Neural cell (in vitro differentiated cells): Measurements from ENCODE around the gene SMG9. TPM values are rescaled to one million over a fixed set of nuclear protein-coding genes. Genes with fewer than 3 reads are reported as not detected.

Experiments
- H2AFZ ChIP-seq: fragments of 200-600, 300-800 bp; sonication (generic), shearing (Covaris generic); 2 replicates; pipeline ENCODE4 v1.6.0; 2014; ENCODE audit warnings: low read depth, mild to moderate bottlenecking, antibody characterized with exemption, low read length, moderate library complexity
- H3F3A ChIP-seq: fragments of 200-600 bp; shearing (Covaris generic); 2 replicates; pipeline ENCODE4 v1.6.1; 2016; ENCODE audit warnings: mild to moderate bottlenecking, moderate library complexity, mixed read lengths, antibody characterized with exemption, low read length; ENCODE audit not compliant: insufficient read depth, poor library complexity, severe bottlenecking
- H3K27ac ChIP-seq: fragments of 200-600, 300-800 bp; sonication (generic), shearing (Covaris generic); 2 replicates; pipeline ENCODE4 v1.5.1; 2014; ENCODE audit warnings: mild to moderate bottlenecking, low read length, moderate library complexity
- H3K27me3 ChIP-seq: fragments of 300-800, 200-600 bp; sonication (generic), shearing (Covaris generic); 2 replicates; pipeline ENCODE4 v1.6.0; 2014; ENCODE audit warnings: mild to moderate bottlenecking, low read depth, low read length, moderate library complexity; ENCODE audit not compliant: insufficient read depth
- H3K36me3 ChIP-seq: fragments of 300-800, 200-600 bp; sonication (generic), shearing (Covaris generic); 2 replicates; pipeline ENCODE4 v1.5.1; 2014; ENCODE audit warnings: mild to moderate bottlenecking, antibody characterized with exemption, low read length, moderate library complexity; ENCODE audit not compliant: insufficient read depth
- H3K4me2 ChIP-seq: fragments of 300-800, 200-600 bp; sonication (generic), shearing (Covaris generic); 2 replicates; pipeline ENCODE4 v1.6.0; 2014; ENCODE audit warnings: mild to moderate bottlenecking, low read length
- H3K4me3 ChIP-seq: fragments of 300-800, 200-600 bp; sonication (generic), shearing (Covaris generic); 2 replicates; pipeline ENCODE4 v1.5.1; 2014; ENCODE audit warnings: mild to moderate bottlenecking, low read length, moderate library complexity
- H3K79me2 ChIP-seq: fragments of 200-600 bp; shearing (Covaris generic); replicated peaks from 2 replicates; pipeline ENCODE4 v1.6.0; 2014; ENCODE audit warnings: mild to moderate bottlenecking, low read length, moderate library complexity; ENCODE audit not compliant: insufficient read depth
- H3K9ac ChIP-seq: fragments of 300-800, 200-600 bp; sonication (generic), shearing (Covaris generic); 2 replicates; pipeline ENCODE4 v1.6.1; 2016; ENCODE audit warnings: mild to moderate bottlenecking, low read length, mixed read lengths
- H3K9me2 ChIP-seq: fragments of 200-600 bp; shearing (Covaris generic); 2 replicates; pipeline ENCODE4 v1.6.1; 2016; ENCODE audit warnings: mild to moderate bottlenecking, low read length, mixed read lengths; ENCODE audit not compliant: insufficient read depth
- H3K9me3 ChIP-seq: fragments of 200-600, 300-800 bp; sonication (generic), shearing (Covaris generic); 2 replicates; pipeline ENCODE4 v1.6.1; 2016; ENCODE audit warnings: mild to moderate bottlenecking, mixed run types, low read length, moderate library complexity, mixed read lengths
- H4K20me1 ChIP-seq: fragments of 200-600 bp; shearing (Covaris generic); 2 replicates; pipeline ENCODE4 v1.6.1; 2016; ENCODE audit warnings: mild to moderate bottlenecking, mixed run types; ENCODE audit not compliant: insufficient read depth
- EP300 ChIP-seq: fragments of 450-650 bp; conservative IDR thresholded peaks from 2 replicates; pipeline ENCODE4 v1.6.1; 2014; ENCODE audit warnings: antibody characterized with exemption, mild to moderate bottlenecking, moderate library complexity; ENCODE audit not compliant: poor library complexity, severe bottlenecking
- EZH2 ChIP-seq: fragments of 200-600, 300-800 bp; shearing (Covaris generic), sonication (generic); IDR thresholded peaks from 2 replicates; pipeline ENCODE4 v1.6.1; 2014; ENCODE audit warnings: antibody characterized with exemption, low read length, borderline replicate concordance, mild to moderate bottlenecking; ENCODE audit not compliant: insufficient read depth, poor library complexity, severe bottlenecking
- MXI1 ChIP-seq: fragments of 450-650 bp; conservative IDR thresholded peaks from 2 replicates; pipeline ENCODE4 v1.6.1; 2014; ENCODE audit warnings: antibody characterized with exemption, mild to moderate bottlenecking; ENCODE audit not compliant: poor library complexity, severe bottlenecking
- POLR2AphosphoS5 ChIP-seq: IDR thresholded peaks from 2 replicates; pipeline ENCODE4 v1.6.1; 2012
- RAD21 ChIP-seq: fragments of 450-650 bp; conservative IDR thresholded peaks from 2 replicates; pipeline ENCODE4 v1.6.1; 2014; ENCODE audit warnings: antibody characterized with exemption, mild to moderate bottlenecking, moderate library complexity
- REST ChIP-seq: IDR thresholded peaks from 2 replicates; pipeline ENCODE4 v1.6.1; 2012; ENCODE audit warnings: borderline replicate concordance
- SMC3 ChIP-seq: fragments of 450-650 bp; conservative IDR thresholded peaks from 2 replicates; pipeline ENCODE4 v1.6.1; 2014; ENCODE audit warnings: antibody characterized with exemption, mild to moderate bottlenecking, moderate library complexity; ENCODE audit not compliant: poor library complexity
- TAF1 ChIP-seq: IDR thresholded peaks from 2 replicates; pipeline ENCODE4 v1.6.1; 2012; ENCODE audit warnings: low read depth
- polyA plus RNA-seq: library from polyadenylated mRNA; depleted of rRNA; stranded (reverse); fragments of >200 nt; gene quantifications from 2 replicates; pipeline ENCODE4 v1.2.3, GENCODE V29; 2014
- TF ChIP-seq, protein P1 (sequence below): fragments of 450-650 bp; IDR thresholded peaks from 2 replicates; pipeline ENCODE4 v1.5.1; 2014; ENCODE audit warnings: antibody characterized with exemption, mild to moderate bottlenecking, moderate library complexity; ENCODE audit not compliant: poor library complexity, severe bottlenecking

SMG9 gene
- polyA plus RNA-seq, 1 donor from 2014 or later = 33.0 TPM

GRCh38 chr19:43715776-43716175 is 39.0 kb downstream of the SMG9 start, which contains the start of gene IRGC:
Gene IRGC, plus strand, starts transcription at chr19:43716076. Its CDS starts 2,483 bp downstream, at chr19:43718559.
- Histone ChIP-seq H3K9me3 (no peaks in the 10 kb centered on the region), H3K27me3 (no peaks in the 10 kb centered on the region), H4K20me1 (no peaks in the 10 kb centered on the region), H3K27ac (no peak within 1 kb of the TSS), H3F3A (no peaks in the 10 kb centered on the region), H3K36me3 (no peaks in the 10 kb centered on the region), H3K4me3 (no peak within 1 kb of the TSS), H2AFZ (no peak within 1 kb of the TSS), H3K9me2 (no peaks in the 10 kb centered on the region), H3K9ac (no peak within 1 kb of the TSS), H3K4me2 (no peak within 1 kb of the TSS), H3K79me2 (no peaks in the 10 kb centered on the region)
- TF ChIP-seq MXI1 (no peak), TAF1 (no peak), SMC3 (no peak), POLR2AphosphoS5 (no peak), RAD21 (no peak)

DNA sequence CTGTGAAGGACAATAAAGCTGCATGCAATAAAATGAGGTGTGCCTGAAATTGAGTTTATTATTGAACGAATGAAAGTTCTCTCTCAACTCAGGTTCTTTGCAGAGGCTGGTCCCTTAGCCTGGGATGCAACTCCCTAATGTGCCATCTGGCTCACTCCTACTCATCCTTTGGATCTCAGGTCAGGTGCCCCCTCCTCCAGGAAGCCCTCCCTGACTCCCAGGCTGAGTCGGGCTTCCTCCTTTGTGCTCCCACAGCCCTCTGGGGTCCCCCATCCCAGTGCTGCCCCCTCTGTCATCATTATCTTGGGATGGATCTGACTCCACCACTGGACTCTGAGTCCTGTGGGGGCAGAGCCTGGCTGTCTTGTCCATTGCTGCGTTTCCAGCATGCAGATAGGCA is 41.6 kb downstream of the SMG9 start:
- no peaks in the 10 kb centered on the region for H4K20me1 ChIP-seq
- no peaks in the 10 kb centered on the region for H3K27me3 ChIP-seq
- no peak overlapping the region for H3K27ac ChIP-seq
- no peak overlapping the region for H3K4me3 ChIP-seq
- TF ChIP-seq REST (no peak), SMC3 (no peak), POLR2AphosphoS5 (no peak), TAF1 (no peak), MXI1 (no peak), EZH2 (no peak), EP300 (no peak), RAD21 (no peak)
- TF ChIP-seq, protein P1, sequence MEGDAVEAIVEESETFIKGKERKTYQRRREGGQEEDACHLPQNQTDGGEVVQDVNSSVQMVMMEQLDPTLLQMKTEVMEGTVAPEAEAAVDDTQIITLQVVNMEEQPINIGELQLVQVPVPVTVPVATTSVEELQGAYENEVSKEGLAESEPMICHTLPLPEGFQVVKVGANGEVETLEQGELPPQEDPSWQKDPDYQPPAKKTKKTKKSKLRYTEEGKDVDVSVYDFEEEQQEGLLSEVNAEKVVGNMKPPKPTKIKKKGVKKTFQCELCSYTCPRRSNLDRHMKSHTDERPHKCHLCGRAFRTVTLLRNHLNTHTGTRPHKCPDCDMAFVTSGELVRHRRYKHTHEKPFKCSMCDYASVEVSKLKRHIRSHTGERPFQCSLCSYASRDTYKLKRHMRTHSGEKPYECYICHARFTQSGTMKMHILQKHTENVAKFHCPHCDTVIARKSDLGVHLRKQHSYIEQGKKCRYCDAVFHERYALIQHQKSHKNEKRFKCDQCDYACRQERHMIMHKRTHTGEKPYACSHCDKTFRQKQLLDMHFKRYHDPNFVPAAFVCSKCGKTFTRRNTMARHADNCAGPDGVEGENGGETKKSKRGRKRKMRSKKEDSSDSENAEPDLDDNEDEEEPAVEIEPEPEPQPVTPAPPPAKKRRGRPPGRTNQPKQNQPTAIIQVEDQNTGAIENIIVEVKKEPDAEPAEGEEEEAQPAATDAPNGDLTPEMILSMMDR = no peak
- no peaks in the 10 kb centered on the region for H3K9me2 ChIP-seq
- H3K9me3 ChIP-seq = no peaks in the 10 kb centered on the region
- no peak overlapping the region for H3K4me2 ChIP-seq
- no peaks in the 10 kb centered on the region for H3K79me2 ChIP-seq
- no peak overlapping the region for H2AFZ ChIP-seq
- no peaks in the 10 kb centered on the region for H3F3A ChIP-seq
- H3K9ac ChIP-seq = no peak overlapping the region
- no peaks in the 10 kb centered on the region for H3K36me3 ChIP-seq
